ENCODE results near the gene KMT2C. TPM values are rescaled to one million over a fixed set of nuclear protein-coding genes. Genes with fewer than 3 reads are reported as not detected.

Gene KMT2C
- total RNA-seq, 1 donor from 2014 or later: 71.8 TPM

GRCh38 chr7:152103066-152103465 lies 332.7 kb downstream of the KMT2C start:
- H3K27ac Mint-ChIP-seq (ENCODE audit: unreplicated experiment): no peak overlapping the region
- peaks cover 34% of the 10 kb centered on the region for H3K36me3 Mint-ChIP-seq (ENCODE audit: unreplicated experiment)
- H3K27me3 Mint-ChIP-seq (ENCODE audit: unreplicated experiment): no peaks in the 10 kb centered on the region
- DNase-seq (ENCODE audit: extremely low spot score, unreplicated experiment): no peak
- no peak for TF ChIP-seq CTCF (IDR thresholded peaks at IDR 0.05)
- H3K4me3 Mint-ChIP-seq (ENCODE audit: unreplicated experiment): no peak overlapping the region
- H3K4me1 Mint-ChIP-seq (ENCODE audit: unreplicated experiment): peaks cover 8% of the 10 kb centered on the region
- no peaks in the 10 kb centered on the region for H3K9me3 Mint-ChIP-seq (ENCODE audit: unreplicated experiment)

GRCh38 chr7:152097330-152097729 lies 338.5 kb downstream of the KMT2C start:
- Mint-ChIP-seq H3K4me1 (ENCODE audit: unreplicated experiment) (no peaks in the 10 kb centered on the region), H3K4me3 (ENCODE audit: unreplicated experiment) (no peak overlapping the region), H3K27me3 (ENCODE audit: unreplicated experiment) (no peaks in the 10 kb centered on the region), H3K36me3 (ENCODE audit: unreplicated experiment) (peaks cover 17% of the 10 kb centered on the region), H3K27ac (ENCODE audit: unreplicated experiment) (no peak overlapping the region), H3K9me3 (ENCODE audit: unreplicated experiment) (no peaks in the 10 kb centered on the region)
- no peak for TF ChIP-seq CTCF (IDR thresholded peaks at IDR 0.05)
- no peak for DNase-seq (ENCODE audit: extremely low spot score, unreplicated experiment)

- Mint-ChIP-seq H3K9me3 (ENCODE audit: unreplicated experiment) (no peaks in the 10 kb centered on the region), H3K4me1 (ENCODE audit: unreplicated experiment) (peaks cover 1% of the 10 kb centered on the region), H3K27me3 (ENCODE audit: unreplicated experiment) (no peaks in the 10 kb centered on the region), H3K36me3 (ENCODE audit: unreplicated experiment) (peaks cover 10% of the 10 kb centered on the region), H3K4me3 (ENCODE audit: unreplicated experiment) (no peak overlapping the region), H3K27ac (ENCODE audit: unreplicated experiment) (no peak overlapping the region)
- no peak for DNase-seq (ENCODE audit: extremely low spot score, unreplicated experiment)
- TF ChIP-seq CTCF (IDR thresholded peaks at IDR 0.05): no peak
Measured at GRCh38 chr7:152095771-152096170, 340.0 kb downstream of the KMT2C start.

- Mint-ChIP-seq H3K4me3 (ENCODE audit: unreplicated experiment) (no peak overlapping the region), H3K27ac (ENCODE audit: unreplicated experiment) (no peak overlapping the region), H3K36me3 (ENCODE audit: unreplicated experiment) (peaks cover 19% of the 10 kb centered on the region), H3K4me1 (ENCODE audit: unreplicated experiment) (peaks cover 1% of the 10 kb centered on the region), H3K9me3 (ENCODE audit: unreplicated experiment) (peaks cover 9% of the 10 kb centered on the region), H3K27me3 (ENCODE audit: unreplicated experiment) (no peaks in the 10 kb centered on the region)
- DNase-seq (ENCODE audit: extremely low spot score, unreplicated experiment): no peak
- no peak for TF ChIP-seq CTCF (IDR thresholded peaks at IDR 0.05)
Measured at GRCh38 chr7:152093717-152094116, 342.1 kb downstream of the KMT2C start.

- no peak for DNase-seq (ENCODE audit: extremely low spot score, unreplicated experiment)
- TF ChIP-seq CTCF (IDR thresholded peaks at IDR 0.05): no peak
- Mint-ChIP-seq H3K27ac (ENCODE audit: unreplicated experiment) (no peak overlapping the region), H3K27me3 (ENCODE audit: unreplicated experiment) (no peaks in the 10 kb centered on the region), H3K4me3 (ENCODE audit: unreplicated experiment) (no peak overlapping the region), H3K4me1 (ENCODE audit: unreplicated experiment) (peaks cover 6% of the 10 kb centered on the region), H3K36me3 (ENCODE audit: unreplicated experiment) (peaks cover 19% of the 10 kb centered on the region), H3K9me3 (ENCODE audit: unreplicated experiment) (peaks cover 16% of the 10 kb centered on the region)
Measured at GRCh38 chr7:152090747-152091146, 345.1 kb downstream of the KMT2C start.
